ENCODE data around the gene AGBL4.

The AGBL4 gene

GRCh38 chr1:50048791-50049190 is 25.0 kb upstream of the AGBL4 start:
- peak; percentile 23; the same call in 2 of the 3 replicates for ATAC-seq
- TF ChIP-seq PATZ1 (CRISPR knock-in tag; IDR thresholded peaks at IDR 0.05; ENCODE audit: borderline replicate concordance) = no peak

- peak; percentile 92 for ATAC-seq
- TF ChIP-seq ARNTL (CRISPR knock-in tag; IDR thresholded peaks at IDR 0.05; ENCODE audit: borderline replicate concordance, low read depth) = no peak
- no peak for TF ChIP-seq OSR1 (CRISPR knock-in tag; IDR thresholded peaks at IDR 0.05)
- 0 out of 2 replicates have a peak, but pooled peaks have one; percentile 19 for TF ChIP-seq ZFP3 (CRISPR knock-in tag; IDR thresholded peaks at IDR 0.05)
These were observed 24.4 kb upstream of the AGBL4 start for GRCh38 chr1:50047916-50048694.

GRCh38 chr1:50038237-50038809 is 14.6 kb upstream of the AGBL4 start:
- TF ChIP-seq POU6F1 (CRISPR knock-in tag; IDR thresholded peaks at IDR 0.05; ENCODE audit: borderline replicate concordance, low read depth) = no peak
- no peak for TF ChIP-seq CSDC2 (CRISPR knock-in tag; IDR thresholded peaks at IDR 0.05)
- no peak for TF ChIP-seq TCF4 (CRISPR knock-in tag; IDR thresholded peaks at IDR 0.05; ENCODE audit: borderline replicate concordance)
- TF ChIP-seq CREB5 (CRISPR knock-in tag; IDR thresholded peaks at IDR 0.05; ENCODE audit: low read depth) = no peak
- TF ChIP-seq TOX (CRISPR knock-in tag; IDR thresholded peaks at IDR 0.05; ENCODE audit: borderline replicate concordance) = no peak
- no peak for TF ChIP-seq ESRRG (CRISPR knock-in tag; IDR thresholded peaks at IDR 0.05)
- no peak for TF ChIP-seq BACH2 (CRISPR knock-in tag; IDR thresholded peaks at IDR 0.05; ENCODE audit: borderline replicate concordance)
- TF ChIP-seq ZNF565 (CRISPR knock-in tag; conservative IDR thresholded peaks at IDR 0.05; ENCODE audit: low read depth) = no peak
- TF ChIP-seq RARB (CRISPR knock-in tag; IDR thresholded peaks at IDR 0.05) = no peak
- TF ChIP-seq ZNF8 (CRISPR knock-in tag; IDR thresholded peaks at IDR 0.05) = no peak
- no peak for TF ChIP-seq ZNF70 (CRISPR knock-in tag; IDR thresholded peaks at IDR 0.05)
- TF ChIP-seq SNAI2 (CRISPR knock-in tag; IDR thresholded peaks at IDR 0.05) = no peak
- no peak for TF ChIP-seq OSR1 (CRISPR knock-in tag; IDR thresholded peaks at IDR 0.05)
- no peak for TF ChIP-seq ZC3H10 (CRISPR knock-in tag; IDR thresholded peaks at IDR 0.05)
- TF ChIP-seq TSHZ2 (CRISPR knock-in tag; IDR thresholded peaks at IDR 0.05) = no peak
- no peak for TF ChIP-seq ARNTL (CRISPR knock-in tag; IDR thresholded peaks at IDR 0.05; ENCODE audit: borderline replicate concordance, low read depth)
- TF ChIP-seq ISL1 (CRISPR knock-in tag; IDR thresholded peaks at IDR 0.05) = no peak
- TF ChIP-seq PPARA (CRISPR knock-in tag; IDR thresholded peaks at IDR 0.05; ENCODE audit: borderline replicate concordance) = no peak
- ATAC-seq = no peak

GRCh38 chr1:50027794-50028193 is 4.0 kb upstream of the AGBL4 start:
- ATAC-seq = no peak

More at GRCh38 chr1:50027794-50028193, 4.0 kb upstream of the AGBL4 start:
- no peak for TF ChIP-seq ZFP3 (CRISPR knock-in tag; IDR thresholded peaks at IDR 0.05)
